Effector CD4-positive, alpha-beta T cell (primary cell): ENCODE data around the gene CAPRIN1.
A peak's percentile ranks its signal among the peaks of the same experiment; 100 is the strongest.
"Not testable (repeated sequence)": the region's sequence is repeated elsewhere in the genome, so short reads cannot be mapped to it uniquely, and the experiment has no call there.

Source experiments
- DNase-seq: peaks from one replicate; pipeline ENCODE4 v3.0.0-alpha.2; 2020

CAPRIN1 gene

GRCh38 chr11:34086554-34087283 is 35.2 kb downstream of the CAPRIN1 start:
- no peak for DNase-seq

DNA sequence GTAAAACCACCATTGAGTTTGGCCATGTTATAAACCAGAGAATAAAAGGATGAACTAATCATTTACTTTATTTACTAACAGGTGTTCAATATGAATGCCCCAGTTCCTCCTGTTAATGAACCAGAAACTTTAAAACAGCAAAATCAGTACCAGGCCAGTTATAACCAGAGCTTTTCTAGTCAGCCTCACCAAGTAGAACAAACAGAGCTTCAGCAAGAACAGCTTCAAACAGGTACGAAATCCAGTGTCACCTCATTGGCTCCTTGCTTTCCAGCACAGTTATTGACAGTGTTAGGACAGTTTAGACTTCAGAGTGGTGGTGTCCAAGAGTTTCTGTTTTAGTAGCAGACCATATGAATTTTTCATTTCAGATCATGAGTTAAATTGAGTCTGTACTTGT is 40.3 kb downstream of the CAPRIN1 start:
- DNase-seq = no peak

DNA sequence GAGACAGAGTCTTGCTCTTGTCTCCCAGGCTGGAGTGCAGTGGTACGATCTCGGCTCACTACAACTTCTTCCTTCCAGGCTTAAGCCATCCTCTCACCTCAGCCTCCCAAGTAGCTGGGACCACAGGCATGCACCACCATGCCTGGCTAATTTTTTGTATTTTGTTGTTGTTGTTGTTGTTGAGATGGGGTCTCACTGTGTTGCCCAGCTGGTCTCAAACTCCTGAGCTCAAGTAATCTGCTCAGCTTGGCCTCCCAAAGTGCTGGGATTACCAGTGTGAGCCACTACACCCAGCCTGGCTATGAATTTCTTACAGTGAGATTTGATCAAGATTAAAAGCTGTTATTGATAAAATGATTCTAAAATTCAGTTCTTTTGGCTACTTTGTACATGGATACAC is 43.4 kb downstream of the CAPRIN1 start:
- not testable (repeated sequence) for DNase-seq

- DNase-seq = no peak
Measured at GRCh38 chr11:34098813-34099212, 47.3 kb downstream of the CAPRIN1 start.

- DNase-seq = no peak
Measured at GRCh38 chr11:34104680-34105078, 53.1 kb downstream of the CAPRIN1 start.

DNA sequence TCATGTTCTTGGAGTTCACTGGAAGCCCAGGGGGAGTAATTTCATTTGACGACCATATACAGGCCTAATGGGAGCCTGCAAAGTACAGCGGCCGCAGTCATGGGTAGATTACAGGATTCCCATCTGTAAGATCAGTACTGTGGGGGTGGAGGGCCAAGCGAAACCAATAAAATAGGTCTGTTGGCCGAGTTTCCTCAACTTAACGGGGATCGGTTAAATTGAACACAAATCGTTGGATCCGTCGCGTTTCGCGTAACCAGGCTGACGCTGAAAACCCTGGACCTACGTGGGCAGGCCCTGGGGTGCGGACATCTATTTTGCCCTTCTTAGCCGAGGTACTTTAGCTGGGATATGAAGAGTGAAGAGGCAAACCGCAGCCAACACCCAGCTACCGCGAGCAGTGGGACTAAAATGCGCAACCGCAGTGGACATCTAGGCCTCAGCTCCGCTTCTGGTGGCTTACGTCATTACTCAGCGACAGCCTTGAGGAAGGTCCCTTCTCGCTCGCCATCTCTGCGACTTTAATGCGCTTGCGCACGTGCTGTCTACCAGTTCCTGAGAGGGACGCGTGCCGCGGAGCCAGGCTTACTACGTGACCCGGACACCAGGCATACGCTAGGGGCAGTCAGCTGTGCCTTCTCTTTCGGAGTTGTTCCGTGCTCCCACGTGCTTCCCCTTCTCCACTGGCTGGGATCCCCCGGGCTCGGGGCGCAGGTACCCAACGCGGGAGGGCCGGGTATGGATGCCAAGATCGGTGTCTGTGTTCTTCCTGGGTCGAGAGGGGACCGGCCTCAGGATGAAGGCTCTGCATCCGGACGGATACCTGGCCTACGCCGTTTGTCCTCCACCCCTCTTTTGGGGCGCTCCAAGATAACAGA is 53.8 kb downstream of the CAPRIN1 start, which contains the start of gene NAT10:
Gene NAT10, plus strand, starts transcription at position 551 of the 878 bp plus-strand sequence. CDS start 2,597 bp downstream, outside the sequence.
- DNase-seq = peak; percentile 98

DNA sequence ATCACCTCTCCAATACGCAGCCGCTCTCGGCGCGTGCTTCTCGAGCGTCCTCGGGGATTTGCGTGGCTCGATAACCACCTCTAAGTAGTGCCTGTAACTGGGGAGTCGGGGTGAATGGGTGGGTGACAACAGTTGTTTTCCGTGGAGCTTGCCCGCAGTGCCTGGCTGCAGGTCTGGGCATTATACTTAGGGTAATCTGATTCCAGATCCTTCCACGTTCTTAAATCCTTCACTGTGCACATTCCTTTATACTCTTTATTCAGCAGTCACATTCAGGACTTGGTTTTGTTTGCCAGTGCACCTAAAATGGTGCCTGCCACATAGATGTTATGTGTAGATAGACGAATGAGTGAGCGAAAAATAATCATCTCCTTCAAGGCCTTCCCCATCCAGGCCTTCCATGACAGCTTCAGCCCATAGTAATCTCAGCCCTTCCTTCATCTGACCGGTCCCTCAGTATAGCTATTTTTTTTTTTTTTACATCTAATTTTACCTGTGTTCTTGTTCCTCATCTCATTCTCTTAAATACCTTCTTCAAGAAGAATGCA is 54.5 kb downstream of the CAPRIN1 start:
- no peak for DNase-seq

- no peak for DNase-seq
Measured at GRCh38 chr11:34111722-34112270, 60.3 kb downstream of the CAPRIN1 start.

- DNase-seq = no peak
Measured at GRCh38 chr11:34114014-34114413, 62.5 kb downstream of the CAPRIN1 start.

DNA sequence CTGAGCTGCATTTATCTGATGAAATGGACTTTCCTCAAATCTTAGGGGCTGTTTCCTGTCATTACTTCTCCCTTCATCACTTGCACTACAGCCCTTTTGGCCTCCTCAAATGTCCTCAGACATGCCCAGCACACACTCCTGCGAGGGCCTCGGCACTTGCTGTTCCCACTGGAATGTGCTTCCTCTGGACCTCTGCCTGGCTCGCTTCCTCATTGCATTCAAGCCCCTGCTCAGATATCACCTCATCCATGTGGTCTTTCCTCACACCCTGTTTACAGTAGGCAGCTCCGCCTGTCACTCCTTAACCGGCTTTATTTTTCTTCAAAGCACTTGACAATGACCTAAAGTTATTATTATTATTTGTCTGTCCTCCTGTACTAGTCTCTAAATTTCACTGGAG is 62.9 kb downstream of the CAPRIN1 start:
- no peak for DNase-seq

DNA sequence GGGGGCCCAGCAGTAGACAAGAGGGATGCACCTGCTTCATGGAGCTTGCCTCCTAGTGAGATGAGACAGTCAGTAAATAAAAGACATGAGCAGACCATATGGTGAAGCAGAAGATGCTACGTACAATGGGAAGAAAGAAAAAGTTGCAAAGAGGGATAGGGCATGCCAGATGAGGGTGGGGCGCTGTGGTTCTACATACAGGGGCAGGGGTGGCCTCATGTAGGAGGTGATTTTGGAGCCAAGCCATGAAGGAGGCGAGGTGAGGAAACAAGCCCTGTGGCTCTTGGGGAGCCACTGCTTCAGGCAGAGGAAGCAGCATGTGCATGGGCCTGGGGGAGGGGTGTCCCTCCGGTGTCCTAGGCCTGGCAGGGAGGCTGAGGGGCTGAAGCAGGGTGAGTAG is 69.1 kb downstream of the CAPRIN1 start:
- no peak for DNase-seq

DNA sequence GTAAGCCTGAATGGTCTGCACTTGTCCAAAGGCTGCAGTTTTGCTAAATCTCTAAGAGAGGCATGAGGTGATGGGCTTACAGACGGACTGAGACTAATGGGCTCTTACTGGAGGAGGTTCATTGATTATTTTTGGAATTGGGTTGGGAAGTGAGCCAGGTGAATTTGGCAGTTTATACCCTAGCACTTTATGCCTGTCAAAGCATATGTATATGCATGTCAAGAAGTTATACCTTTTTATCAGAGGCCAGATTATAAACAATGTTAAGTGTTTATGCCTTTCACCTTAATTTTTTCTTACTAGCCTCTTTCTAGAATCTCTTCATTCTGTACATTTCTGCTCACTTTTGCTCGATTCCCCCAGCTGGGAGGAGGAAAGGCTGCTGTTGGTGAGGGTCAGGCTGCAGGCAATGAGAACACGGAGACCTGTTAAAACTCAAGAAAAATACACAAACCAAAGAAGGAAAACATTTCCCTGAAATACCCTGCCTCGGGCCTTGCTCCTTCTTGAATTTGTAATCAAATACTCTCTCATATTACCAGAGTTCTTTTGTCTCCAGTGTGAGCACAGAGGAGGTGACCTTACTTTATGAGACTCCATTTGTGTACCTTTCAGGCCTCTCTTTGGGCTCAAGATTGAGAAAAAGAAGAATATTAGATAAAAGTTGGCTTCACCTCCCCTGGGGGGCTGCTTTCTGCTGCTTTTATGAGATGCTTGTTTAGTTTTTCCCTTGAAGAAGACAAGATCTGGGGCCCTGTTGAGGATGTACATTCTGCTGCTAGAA is 73.5 kb downstream of the CAPRIN1 start:
- no peak for DNase-seq

- no peak for DNase-seq
Measured at GRCh38 chr11:34126959-34127848, 75.7 kb downstream of the CAPRIN1 start.

DNA sequence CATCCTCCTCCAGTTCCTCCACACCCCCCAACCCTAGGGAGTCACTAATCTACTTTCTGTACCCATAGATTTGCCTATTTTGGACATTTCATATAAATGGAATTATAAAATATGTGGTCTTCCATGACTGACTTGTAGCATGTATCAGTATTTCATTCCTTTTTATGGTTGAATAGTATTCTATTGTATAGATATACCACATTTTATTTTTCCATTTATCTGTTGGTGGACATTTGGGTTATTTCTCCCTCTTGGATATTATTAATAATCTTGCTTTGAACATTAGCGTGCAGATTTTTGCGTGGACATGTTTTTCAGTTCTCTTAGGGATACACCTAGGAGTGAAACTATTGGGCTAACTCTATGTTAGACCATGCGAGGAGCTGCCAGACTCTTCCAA is 77.3 kb downstream of the CAPRIN1 start:
- DNase-seq = no peak

DNA sequence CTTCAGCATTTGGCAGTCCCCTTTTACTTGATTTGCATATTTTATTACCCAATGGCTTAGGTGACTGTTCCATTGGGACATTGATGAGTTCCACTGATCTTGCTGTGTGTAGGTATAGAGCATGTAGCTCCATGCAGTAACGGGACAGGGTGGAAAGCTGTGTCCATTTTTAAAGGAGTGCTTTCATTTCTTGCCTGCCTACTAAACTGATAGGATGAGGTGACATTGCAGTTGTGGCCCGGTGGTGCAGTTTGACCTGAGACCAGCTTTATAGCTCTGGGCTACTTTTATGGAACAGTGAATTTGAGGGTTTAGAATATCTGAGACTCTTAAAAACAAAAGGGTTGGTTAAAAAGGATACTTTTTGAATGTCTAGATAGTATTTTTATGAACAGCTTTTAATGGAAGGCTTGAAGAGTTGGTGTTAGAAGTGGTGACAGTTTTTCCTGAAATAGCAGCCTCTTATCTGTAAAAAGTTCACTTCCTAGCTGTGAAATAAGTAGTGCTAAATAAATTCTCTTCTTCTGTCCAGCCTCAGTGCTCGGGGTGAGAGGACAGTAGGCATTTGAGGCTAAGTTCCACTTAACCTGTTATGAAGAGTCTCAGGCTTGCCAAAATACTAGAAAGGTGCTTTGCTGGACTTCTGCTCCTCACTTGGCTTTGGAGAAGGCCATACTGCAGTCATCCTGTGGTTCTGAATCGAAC is 80.9 kb downstream of the CAPRIN1 start:
- no peak for DNase-seq

DNA sequence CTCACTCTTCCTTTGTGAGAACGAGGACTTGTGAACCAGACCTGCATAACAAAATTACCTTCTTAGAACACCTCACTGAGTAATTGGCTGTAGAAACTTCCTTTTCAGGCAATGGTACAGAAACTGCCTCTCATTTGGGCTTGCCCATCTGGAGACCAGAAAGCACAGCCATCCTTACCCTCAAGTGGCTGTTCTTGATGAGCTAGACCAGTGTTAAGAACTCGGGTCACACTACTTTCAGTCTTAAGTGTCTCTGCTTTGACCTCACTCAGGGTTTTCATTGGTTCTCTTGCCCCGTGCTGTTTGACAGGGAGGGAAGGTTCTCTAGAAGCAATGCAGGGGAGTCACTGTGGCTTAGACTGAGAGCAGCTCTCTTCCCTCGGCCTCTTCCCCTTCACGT is 83.2 kb downstream of the CAPRIN1 start:
- no peak for DNase-seq

- DNase-seq = no peak
Measured at GRCh38 chr11:34135439-34135838, 83.9 kb downstream of the CAPRIN1 start.

GRCh38 chr11:34136420-34136819 is 84.9 kb downstream of the CAPRIN1 start:
- DNase-seq = no peak

GRCh38 chr11:34139346-34139745 is 87.8 kb downstream of the CAPRIN1 start:
- no peak for DNase-seq

DNA sequence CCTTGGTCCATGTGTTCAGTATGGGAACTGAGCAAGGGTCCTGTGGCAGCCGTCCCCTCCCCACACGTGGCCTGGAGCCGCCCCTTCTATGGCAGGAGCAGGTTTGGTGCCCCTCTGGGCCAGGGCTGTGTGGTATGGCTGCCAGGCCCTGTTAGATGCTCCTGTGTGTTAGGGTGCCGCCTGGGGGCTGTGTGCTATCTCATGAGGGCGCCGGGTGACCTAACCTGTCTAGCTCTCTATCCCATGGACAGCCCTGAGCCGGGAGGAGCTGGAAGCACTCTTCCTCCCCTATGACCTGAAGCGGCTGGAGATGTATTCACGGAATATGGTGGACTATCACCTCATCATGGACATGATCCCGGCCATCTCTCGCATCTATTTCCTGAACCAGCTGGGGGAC is 88.6 kb downstream of the CAPRIN1 start:
- DNase-seq = no peak

- DNase-seq = no peak
Measured at GRCh38 chr11:34143048-34143447, 91.5 kb downstream of the CAPRIN1 start.
